Breast epithelium (tissue), 4 donors: Measurements from ENCODE around the gene MYO18B. TPM values are rescaled to one million over a fixed set of nuclear protein-coding genes. Genes with fewer than 3 reads are reported as not detected.

Experiments
- DNase-seq, 2 donors: peaks; one replicate each; pipeline ENCODE4 v3.0.0-alpha.2; 2019; ENCODE audit warnings: low spot score in 2 of 2
- H3K27ac ChIP-seq, 2 donors: fragments of 200-600 bp; sonication (generic) in 1 of 2; one replicate each; pipeline ENCODE4 v1.5.1; 2016 to 2019; ENCODE audit warnings: mild to moderate bottlenecking in 1 of 2
- H3K27me3 ChIP-seq, 2 donors: fragments of 200-600 bp; sonication (generic) in 1 of 2; one replicate each; pipeline versions ENCODE4 v1.5.1 to v1.6.0; 2017 to 2019; ENCODE audit warnings: control low read depth in 1 of 2, mild to moderate bottlenecking in 1 of 2
- H3K36me3 ChIP-seq: fragments of 200-600 bp; one replicate; pipeline ENCODE4 v1.5.1; 2019
- H3K4me1 ChIP-seq, 2 donors: fragments of 200-600 bp; sonication (generic); one replicate each; pipeline ENCODE4 v1.5.1; 2016 to 2019; ENCODE audit warnings: control low read depth in 1 of 2
- H3K4me3 ChIP-seq, 3 donors: fragments of 200-600 bp; sonication (generic); 1 replicate in 2 of 3; 2 replicates in 1 of 3; pipeline ENCODE4 v1.5.1; 2016 to 2019; ENCODE audit warnings: mild to moderate bottlenecking in 3 of 3, moderate library complexity in 2 of 3
- H3K9me3 ChIP-seq, 2 donors: fragments of 200-600 bp; sonication (generic) in 1 of 2; one replicate each; pipeline ENCODE4 v1.5.1; 2016 to 2019; ENCODE audit warnings: control low read depth in 1 of 2
- POLR2A ChIP-seq: fragments of 450-650 bp; IDR thresholded peaks from one replicate; pipeline ENCODE4 v1.6.1; 2016; ENCODE audit warnings: antibody characterized with exemption, mild to moderate bottlenecking, moderate library complexity
- POLR2AphosphoS5 ChIP-seq, 3 donors: sonication (generic); formaldehyde crosslinking; IDR thresholded peaks; one replicate each; pipeline ENCODE4 v1.6.1; 2017; ENCODE audit warnings: antibody characterized with exemption in 3 of 3
- intact Hi-C: fragments of 100-400 bp; cut with DNase I; formaldehyde crosslinking; loops from one replicate; pipeline ENCODE4 v1.15.1; 2023; ENCODE audit warnings: low total_unique reads
- total RNA-seq, 3 donors: library from RNA; depleted of rRNA; stranded (reverse); fragments of >200 nt; gene quantifications; one replicate each; pipeline ENCODE4 v1.1.0, GENCODE V29; 2016
- TF ChIP-seq, protein P1 (sequence below), 3 donors: fragments of 450-650 bp; IDR thresholded peaks; one replicate each; pipeline ENCODE4 v1.5.1; 2016 to 2017; ENCODE audit warnings: antibody characterized with exemption in 3 of 3, mild to moderate bottlenecking in 3 of 3, moderate library complexity in 3 of 3

Gene MYO18B
- total RNA-seq, 3 donors from 2014 or later = under 0.01 to 0.16 (median 0.15) TPM

DNA sequence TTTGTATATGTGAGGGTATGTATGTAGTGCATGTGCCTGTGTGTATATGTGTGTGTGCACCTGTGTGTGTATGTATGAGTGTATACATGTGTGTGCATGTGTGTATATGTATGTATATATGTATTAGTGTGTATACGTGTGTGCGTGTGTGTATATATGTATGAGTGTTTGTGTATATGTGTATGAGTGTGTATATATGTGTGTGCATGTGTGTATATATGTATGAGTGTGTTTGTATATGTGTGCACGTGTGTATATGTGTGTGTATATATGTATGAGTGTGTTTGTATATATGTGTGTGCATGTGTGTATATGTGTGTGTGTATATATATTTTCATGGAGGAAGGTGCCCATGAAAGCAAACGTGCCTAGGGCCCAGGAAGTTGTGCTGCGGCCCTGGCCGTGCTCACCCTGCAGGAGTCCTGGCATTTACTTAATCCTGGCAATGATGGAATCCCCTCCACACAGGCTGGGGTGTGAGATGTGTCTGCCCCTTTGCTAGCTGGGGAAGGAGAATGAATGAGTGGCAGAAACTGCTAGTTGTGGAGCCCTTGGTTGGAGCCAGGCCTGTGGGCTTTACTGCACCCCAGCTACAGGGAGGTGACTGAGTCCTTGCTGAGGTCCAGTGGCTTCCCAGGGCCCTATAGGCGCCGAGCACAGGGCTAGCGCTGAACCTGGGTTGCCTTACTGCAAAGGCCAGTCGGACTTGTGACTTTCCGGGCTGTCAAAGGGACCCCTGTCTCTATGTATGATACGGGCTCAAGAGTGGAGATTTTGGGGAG lies 97.2 kb downstream of the MYO18B start:
- Histone ChIP-seq H3K27me3 (no peaks in the 10 kb centered on the region), H3K9me3 (no peaks in the 10 kb centered on the region), H3K36me3 (no peaks in the 10 kb centered on the region), H3K27ac (no peak overlapping the region), H3K4me1 (no peaks in the 10 kb centered on the region), H3K4me3 (no peak overlapping the region)
- intact Hi-C loops = no loop called here
- TF ChIP-seq, protein P1, sequence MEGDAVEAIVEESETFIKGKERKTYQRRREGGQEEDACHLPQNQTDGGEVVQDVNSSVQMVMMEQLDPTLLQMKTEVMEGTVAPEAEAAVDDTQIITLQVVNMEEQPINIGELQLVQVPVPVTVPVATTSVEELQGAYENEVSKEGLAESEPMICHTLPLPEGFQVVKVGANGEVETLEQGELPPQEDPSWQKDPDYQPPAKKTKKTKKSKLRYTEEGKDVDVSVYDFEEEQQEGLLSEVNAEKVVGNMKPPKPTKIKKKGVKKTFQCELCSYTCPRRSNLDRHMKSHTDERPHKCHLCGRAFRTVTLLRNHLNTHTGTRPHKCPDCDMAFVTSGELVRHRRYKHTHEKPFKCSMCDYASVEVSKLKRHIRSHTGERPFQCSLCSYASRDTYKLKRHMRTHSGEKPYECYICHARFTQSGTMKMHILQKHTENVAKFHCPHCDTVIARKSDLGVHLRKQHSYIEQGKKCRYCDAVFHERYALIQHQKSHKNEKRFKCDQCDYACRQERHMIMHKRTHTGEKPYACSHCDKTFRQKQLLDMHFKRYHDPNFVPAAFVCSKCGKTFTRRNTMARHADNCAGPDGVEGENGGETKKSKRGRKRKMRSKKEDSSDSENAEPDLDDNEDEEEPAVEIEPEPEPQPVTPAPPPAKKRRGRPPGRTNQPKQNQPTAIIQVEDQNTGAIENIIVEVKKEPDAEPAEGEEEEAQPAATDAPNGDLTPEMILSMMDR (IDR thresholded peaks at IDR 0.05) = no peak
- no peak for TF ChIP-seq POLR2A
- TF ChIP-seq POLR2AphosphoS5 (IDR thresholded peaks at IDR 0.05) = no peak
- DNase-seq = no peak

DNA sequence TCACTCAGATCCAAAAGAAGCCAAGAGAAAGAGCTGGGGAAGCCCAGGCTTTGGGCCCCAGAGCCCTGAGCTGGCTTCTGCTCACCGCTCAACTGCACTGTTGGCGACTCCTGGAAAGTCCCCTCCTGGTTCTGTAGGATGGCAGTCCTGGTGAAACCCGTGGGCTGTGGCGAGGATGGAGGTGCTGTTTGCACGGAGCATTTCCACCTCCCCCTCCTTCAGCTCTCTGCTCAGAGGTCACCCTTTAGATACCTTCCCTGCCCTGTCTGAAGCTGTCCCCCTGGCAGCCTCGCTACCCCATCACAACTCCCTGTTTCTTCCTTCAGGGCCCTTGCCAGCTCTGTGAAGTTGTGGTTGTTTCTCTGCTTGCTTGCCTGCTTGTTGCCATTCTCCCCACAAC lies 97.8 kb downstream of the MYO18B start:
- H3K27me3 ChIP-seq = no peaks in the 10 kb centered on the region
- no peak overlapping the region for H3K4me3 ChIP-seq
- H3K27ac ChIP-seq = no peak overlapping the region
- intact Hi-C loops = no loop called here
- H3K9me3 ChIP-seq = no peaks in the 10 kb centered on the region
- H3K4me1 ChIP-seq = no peaks in the 10 kb centered on the region
- no peak for TF ChIP-seq POLR2AphosphoS5 (IDR thresholded peaks at IDR 0.05)
- no peak for TF ChIP-seq POLR2A
- TF ChIP-seq, protein P1 (IDR thresholded peaks at IDR 0.05) = no peak
- DNase-seq = no peak
- H3K36me3 ChIP-seq = no peaks in the 10 kb centered on the region

DNA sequence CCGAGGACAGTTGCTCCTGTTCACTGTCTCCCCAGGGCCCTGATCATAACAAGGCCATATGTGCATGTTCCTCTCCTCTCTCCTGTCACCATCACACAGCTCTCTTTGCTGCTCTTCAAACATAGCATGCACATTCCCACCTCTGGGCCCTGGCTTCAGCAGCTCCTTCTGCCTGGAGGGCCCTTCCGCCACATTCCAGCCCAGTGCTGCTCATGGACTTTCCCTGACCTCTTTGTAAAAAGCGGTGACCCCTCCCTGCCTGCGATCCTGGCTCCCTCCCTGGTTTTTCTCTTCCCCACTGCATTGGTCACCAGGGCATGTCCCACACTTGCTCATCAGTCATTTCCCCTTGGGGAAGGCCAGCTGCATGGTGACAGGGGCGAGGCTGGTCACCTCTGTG lies 98.2 kb downstream of the MYO18B start:
- intact Hi-C loops = no loop called here
- TF ChIP-seq, protein P1 (IDR thresholded peaks at IDR 0.05) = no peak
- TF ChIP-seq POLR2AphosphoS5 (IDR thresholded peaks at IDR 0.05) (no peak), POLR2A (no peak)
- no peak overlapping the region for H3K27ac ChIP-seq
- DNase-seq = no peak
- no peak overlapping the region for H3K4me3 ChIP-seq
- no peaks in the 10 kb centered on the region for H3K27me3 ChIP-seq
- no peaks in the 10 kb centered on the region for H3K4me1 ChIP-seq
- H3K9me3 ChIP-seq = no peaks in the 10 kb centered on the region
- H3K36me3 ChIP-seq = no peaks in the 10 kb centered on the region

DNA sequence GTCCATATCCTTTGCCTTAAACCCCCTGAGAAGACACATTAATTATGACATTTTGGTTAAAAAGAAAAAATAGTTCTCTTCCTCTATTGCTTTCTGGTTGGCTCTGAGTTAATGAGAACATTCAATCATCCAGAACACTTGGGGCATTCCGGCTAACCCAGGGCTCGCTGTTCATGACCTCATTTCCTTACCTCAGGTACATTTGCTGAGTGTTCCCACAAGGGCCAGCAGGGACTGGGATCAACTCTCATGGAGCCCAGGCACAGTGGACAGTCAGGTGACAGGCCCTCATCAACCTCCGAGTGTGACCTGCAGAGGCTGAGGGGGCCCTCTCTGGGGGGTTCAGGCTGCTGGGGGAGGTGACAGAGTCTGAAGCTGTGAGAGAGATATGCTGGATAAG lies 98.9 kb downstream of the MYO18B start:
- H3K9me3 ChIP-seq = no peaks in the 10 kb centered on the region

DNA sequence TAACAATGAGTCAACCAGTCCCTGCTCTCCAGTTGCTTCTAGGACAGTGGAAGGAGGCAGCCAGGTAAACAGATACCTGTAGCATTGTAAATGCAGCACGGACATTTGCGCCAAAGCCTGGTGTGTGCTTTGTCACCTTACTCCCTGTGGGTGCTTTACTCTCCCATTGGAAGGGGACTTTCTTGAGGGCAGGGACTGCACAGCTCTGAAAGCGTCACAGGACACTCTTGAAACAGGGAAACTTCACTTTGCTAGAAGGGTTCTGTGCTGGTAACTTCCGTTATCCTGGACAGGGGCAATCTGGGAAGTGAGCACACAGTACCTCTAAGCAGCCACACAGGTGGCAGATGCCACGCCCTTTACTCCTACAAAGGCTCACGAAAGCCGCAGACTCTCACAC lies 99.8 kb downstream of the MYO18B start:
- no peaks in the 10 kb centered on the region for H3K36me3 ChIP-seq
- intact Hi-C loops = no loop called here
- no peak overlapping the region for H3K4me3 ChIP-seq
- no peaks in the 10 kb centered on the region for H3K9me3 ChIP-seq
- no peaks in the 10 kb centered on the region for H3K4me1 ChIP-seq
- TF ChIP-seq, protein P1 (IDR thresholded peaks at IDR 0.05) = no peak
- TF ChIP-seq POLR2A (no peak), POLR2AphosphoS5 (IDR thresholded peaks at IDR 0.05) (no peak)
- DNase-seq = no peak
- H3K27ac ChIP-seq = no peak overlapping the region
- no peaks in the 10 kb centered on the region for H3K27me3 ChIP-seq

More for the DNA sequence above, 98.9 kb downstream of the MYO18B start:
- Histone ChIP-seq H3K4me3 (no peak overlapping the region), H3K27me3 (no peaks in the 10 kb centered on the region), H3K27ac (no peak overlapping the region), H3K4me1 (no peaks in the 10 kb centered on the region), H3K36me3 (no peaks in the 10 kb centered on the region)
- no peak for DNase-seq
- no peak for TF ChIP-seq POLR2AphosphoS5 (IDR thresholded peaks at IDR 0.05)
- TF ChIP-seq POLR2A = no peak
- TF ChIP-seq, protein P1 (IDR thresholded peaks at IDR 0.05) = no peak
- intact Hi-C loops = no loop called here
